HG03558 (cell line): Measurements from ENCODE around the gene CPED1.
"Not testable (repeated sequence)": the region's sequence is repeated elsewhere in the genome, so short reads cannot be mapped to it uniquely, and the experiment has no call there.

Source experiments
- ATAC-seq: cut with Tn5 transposase; IDR thresholded peaks from one replicate; pipeline ENCODE4 v1.9.1; 2021; ENCODE audit warnings: moderate number of reproducible peaks; ENCODE audit not compliant: unreplicated experiment; ENCODE audit errors: extremely low read depth

The CPED1 gene

DNA sequence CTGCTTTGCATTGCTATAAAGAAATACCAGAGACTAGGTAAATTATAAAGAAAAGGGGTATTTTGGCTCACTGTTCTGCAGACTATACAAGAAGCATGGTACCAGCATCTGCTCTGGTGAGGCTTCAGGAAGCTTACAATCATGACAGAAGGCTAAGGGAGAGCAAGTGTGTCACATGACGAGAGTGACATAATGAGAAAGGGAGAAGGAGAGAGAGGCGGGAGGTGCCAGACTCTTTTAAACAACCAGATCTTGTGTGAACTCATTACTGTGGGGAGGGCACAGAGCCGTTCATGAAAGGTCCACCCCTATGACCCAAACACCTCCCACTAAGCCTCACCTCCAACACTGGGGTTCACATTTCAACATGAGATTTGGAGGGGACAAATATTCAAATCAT is 281.3 kb downstream of the CPED1 start:
- no peak for ATAC-seq

DNA sequence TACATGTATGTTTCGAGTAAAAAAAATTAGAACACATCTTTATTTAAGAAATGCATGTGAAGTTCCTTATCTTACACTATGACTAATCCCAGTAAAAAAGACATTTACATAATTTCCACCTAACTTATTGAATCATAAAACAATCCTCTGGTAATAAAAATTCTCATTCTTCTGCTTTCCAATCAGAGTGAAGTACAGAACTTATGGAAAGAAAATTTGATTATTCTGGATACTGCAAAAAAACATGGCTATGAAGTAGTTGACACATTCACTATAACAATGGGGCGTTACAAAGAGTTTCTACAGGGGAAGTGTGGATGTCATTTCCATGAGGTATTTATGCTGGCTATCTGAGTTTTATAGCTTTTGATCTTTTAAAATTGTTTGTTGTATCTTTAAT is 282.6 kb downstream of the CPED1 start:
- ATAC-seq = no peak

DNA sequence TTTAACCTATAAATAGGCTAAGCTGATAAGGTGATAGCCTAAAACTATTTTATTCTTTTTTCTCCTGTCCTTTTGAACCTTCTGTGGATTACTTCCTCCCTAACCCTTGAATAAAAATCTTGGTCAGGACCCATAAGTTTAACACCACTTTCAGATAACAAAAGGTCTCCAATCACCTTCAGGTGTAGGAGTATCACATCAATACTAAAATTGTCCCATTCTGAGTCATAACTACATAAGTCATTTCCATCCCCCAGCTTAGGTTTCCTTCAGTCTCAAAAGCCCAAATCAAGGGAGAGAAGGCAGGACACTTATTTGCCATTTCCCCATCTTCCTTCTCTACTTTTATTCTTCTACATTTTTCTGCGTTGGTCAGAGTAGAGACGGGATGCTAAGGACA is 283.4 kb downstream of the CPED1 start:
- no peak for ATAC-seq

DNA sequence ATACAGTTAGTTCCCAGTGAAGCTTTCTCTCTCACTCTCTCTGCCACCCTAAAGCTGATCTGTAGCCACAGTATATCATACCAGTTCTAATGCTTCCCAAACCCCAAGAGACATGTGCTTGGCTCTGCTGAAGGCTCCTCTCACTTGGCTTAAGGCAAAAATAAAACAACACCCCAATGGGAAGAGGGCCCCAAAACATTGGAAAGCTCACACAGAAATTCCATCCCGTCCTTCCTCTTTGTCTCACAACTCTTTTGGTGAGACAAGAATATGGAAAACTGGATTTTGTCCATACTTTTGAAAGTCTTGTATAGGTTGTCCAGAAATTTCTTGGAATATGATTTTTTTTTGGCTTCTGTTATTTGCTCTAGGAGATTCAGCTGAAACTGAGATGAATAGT is 284.2 kb downstream of the CPED1 start:
- no peak for ATAC-seq

GRCh38 chr7:121273467-121274167 is 285.1 kb downstream of the CPED1 start:
- ATAC-seq = no peak

DNA sequence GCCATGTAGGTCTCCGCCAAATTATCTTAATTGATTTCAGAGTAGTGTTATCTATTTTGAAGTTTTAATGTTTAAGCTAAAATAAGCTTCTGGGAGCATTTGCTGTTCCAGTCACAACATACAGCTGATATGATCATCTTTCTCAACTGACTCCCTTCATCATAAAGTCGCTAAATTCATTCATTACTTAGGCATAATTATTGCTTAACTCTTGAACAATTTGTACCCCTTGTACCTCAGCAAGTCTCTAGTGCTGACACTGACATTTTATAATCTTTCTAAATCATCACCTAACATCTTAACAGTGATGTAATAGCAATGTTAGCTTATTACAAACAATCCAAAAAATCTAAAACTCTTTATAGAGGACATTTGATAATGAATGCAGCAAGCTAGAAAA is 286.0 kb downstream of the CPED1 start:
- no peak for ATAC-seq

- ATAC-seq = no peak
Observed at GRCh38 chr7:121275204-121275603, 286.7 kb downstream of the CPED1 start.

DNA sequence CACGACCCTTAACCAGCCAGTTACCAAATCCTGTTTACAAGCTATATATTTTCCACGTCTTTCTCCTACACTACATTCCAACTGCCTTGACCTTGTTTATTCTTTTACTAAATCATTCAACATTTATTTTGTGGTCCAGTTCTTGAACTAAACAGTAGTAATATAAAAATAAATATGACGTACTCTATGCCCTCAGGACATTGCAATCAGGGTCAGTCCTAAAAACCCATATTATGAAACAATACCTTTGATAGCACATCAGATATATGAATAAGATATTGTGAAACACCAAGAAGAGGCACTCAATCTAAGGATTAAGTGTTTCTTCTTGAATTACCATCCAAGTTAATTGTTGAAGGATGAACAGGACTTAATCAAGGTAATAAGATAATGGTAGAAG is 287.8 kb downstream of the CPED1 start:
- no peak for ATAC-seq

- peak; percentile 99 for ATAC-seq
Observed at GRCh38 chr7:121278120-121279021, 289.9 kb downstream of the CPED1 start.

GRCh38 chr7:121279060-121279620 is 290.6 kb downstream of the CPED1 start:
- no peak for ATAC-seq

- ATAC-seq = no peak
Observed at GRCh38 chr7:121279822-121280221, 291.3 kb downstream of the CPED1 start.

GRCh38 chr7:121280656-121281055 is 292.1 kb downstream of the CPED1 start:
- ATAC-seq = no peak

GRCh38 chr7:121282129-121282528 is 293.6 kb downstream of the CPED1 start:
- ATAC-seq = no peak

DNA sequence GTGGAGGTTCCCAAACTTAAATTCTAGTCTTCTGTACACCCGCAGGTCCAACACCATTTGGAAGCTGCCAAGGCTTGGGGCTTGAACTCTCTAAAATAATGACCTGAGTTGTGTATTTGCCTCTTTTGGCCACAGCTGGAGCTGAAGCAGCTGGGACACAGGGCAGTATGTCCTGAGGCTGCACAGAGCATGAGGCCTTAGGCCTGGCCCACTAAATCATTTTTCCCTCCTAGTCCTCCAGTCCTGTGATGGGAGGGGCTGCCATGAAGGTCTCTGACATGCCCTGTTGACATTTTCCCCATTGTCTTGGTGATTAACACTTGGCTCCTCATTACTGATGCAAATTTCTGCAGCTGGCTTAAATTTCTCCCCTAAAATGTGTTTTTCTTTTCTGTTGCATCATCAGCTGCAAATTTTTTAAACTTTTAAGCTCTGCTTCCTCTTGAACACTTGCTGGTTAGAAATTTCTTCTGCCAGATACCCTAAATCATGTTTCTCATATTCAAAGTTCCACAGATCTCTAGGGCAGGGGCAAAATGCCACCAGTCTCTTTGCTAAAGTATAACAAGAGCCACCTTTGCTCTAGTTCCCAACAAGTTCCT is 296.7 kb downstream of the CPED1 start:
- ATAC-seq = no peak

DNA sequence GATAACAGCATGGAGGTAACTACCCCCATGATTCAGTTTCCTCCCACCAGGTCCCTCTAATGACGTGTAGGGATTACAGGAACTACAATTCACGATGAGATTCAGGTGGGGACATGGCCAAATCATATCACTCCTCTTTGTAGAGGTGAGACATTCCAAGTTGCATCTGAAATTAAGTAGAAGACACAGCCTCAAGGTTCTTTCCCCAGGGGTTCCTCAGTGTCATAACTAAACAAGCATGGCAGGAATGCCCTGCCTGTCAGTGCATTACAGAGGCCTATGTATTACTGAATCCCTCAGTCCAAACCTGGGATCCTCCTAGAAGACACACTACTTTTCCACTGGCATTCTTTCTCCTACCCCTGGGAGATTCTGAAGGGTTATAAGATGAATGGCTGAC is 297.7 kb downstream of the CPED1 start:
- no peak for ATAC-seq

DNA sequence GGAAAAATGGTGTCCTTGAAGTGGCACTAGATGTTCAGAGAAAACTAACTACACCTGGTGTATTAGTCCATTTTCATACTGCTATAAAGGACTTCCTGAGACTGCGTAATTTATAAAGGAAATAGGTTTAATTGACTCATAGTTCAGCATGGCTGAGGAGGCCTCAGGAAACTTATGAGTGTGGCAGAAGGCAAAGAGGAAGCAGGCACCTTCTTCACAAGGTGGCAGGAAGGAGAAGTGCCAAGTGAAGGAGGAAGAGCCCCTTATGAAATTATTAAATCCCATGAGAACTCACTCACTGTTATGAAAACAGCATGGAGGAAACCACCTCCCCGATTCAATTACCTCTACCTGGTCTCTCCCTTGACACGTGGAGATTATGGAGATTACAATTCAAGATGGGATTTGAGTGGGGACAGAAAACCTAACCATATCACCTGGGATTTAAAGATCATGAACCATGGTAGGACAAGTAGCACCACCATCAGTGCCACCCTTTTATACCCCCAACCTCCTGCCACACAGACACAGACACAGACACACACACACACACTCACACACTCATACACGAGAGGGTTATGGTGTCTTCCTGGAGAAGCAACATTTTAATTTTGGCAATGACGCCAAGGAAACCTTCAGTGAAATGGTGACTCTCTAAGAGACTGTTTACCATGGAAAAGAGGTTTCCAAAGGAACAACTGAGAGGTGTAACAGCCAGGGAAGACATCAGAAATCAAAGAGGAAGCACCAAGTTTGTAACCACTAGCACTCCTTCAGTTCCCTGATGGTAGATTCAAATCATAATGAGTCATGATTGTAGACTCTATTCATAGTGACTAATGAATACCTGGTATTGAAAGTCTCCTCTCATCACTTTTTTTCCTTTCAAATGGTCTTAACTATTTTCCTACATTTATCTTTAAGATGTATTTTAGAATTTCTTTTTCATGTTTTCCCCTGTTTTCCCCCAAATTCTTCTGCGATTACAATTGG is 298.5 kb downstream of the CPED1 start:
- no peak for ATAC-seq

DNA sequence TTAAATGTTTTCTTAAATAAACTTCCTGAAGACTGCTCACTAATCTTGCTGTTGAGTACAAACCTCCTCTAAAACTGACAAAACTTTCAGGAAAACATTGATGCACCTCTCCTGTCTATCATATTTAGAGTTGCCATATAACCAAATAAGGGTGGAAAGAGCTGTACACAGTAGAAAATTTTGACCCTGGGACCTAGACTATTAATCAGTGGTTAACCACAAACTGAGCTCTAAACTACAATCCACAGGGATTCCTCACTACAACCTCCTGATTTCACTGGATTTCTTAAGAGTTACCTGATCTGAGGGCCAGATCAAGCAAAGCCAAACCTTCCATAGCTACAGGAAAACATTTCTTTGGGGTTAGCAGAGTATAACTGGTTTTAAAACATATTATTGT is 300.4 kb downstream of the CPED1 start:
- no peak for ATAC-seq

GRCh38 chr7:121289930-121290329 is 301.4 kb downstream of the CPED1 start:
- not testable (repeated sequence) for ATAC-seq

DNA sequence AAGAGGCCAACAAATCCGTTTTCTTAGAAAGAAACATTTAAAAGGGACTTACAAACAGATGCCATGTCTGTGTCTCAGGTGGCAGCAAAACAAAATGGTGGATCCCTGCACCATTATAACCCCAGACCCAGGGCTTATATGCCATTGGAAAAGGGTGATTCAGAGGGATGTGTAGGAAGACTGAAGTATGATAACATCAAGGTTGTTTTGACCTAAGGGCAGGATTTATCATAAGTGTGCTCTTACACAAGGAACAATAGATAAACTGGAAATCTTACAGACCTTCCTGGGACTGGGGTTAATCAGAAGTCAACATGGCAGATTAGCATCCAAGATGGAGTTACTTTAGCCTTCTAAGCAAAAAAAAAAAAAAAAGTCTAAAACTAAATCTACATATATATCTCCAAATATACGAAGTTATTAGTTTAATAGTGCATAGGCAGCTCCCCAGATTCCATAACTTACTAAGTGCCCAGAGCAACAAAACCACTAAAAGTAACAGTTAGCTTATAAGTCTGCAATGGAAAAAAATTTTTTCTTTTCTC is 306.0 kb downstream of the CPED1 start:
- ATAC-seq = no peak
